GM18499 (cell line): ENCODE measurements around the gene IFI27L2.

Experiments used
- ATAC-seq: cut with Tn5 transposase; IDR thresholded peaks from one replicate; pipeline ENCODE4 v1.9.1; 2021; ENCODE audit warnings: moderate number of reproducible peaks; ENCODE audit not compliant: insufficient read depth, unreplicated experiment

IFI27L2 gene

GRCh38 chr14:94153750-94154342 lies 24.4 kb upstream of the IFI27L2 start:
- ATAC-seq, result no peak

GRCh38 chr14:94152676-94153075 lies 23.3 kb upstream of the IFI27L2 start:
- no peak for ATAC-seq

- ATAC-seq, result no peak
Measured at GRCh38 chr14:94145902-94146527, 16.6 kb upstream of the IFI27L2 start.

DNA sequence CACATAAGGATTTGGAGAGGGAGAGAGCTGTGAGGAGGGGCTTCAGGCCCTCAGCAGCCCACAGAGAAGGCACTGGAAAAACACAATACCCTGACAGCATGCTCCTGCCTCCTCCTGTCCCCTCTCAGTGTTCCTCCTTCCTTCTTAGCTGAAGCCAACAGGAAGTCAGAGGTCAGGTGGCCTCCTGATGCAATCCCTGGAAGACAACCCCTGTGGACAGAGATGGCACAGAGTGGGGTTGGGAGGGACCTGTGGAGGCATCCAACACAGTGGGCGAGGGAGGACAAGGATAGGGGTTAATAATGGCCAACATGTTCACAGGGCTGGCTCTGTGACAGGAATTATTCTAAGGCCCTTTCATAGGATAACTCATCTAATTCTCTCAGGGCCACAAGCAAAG lies 15.4 kb upstream of the IFI27L2 start:
- ATAC-seq, result no peak

- ATAC-seq, result no peak
Measured at GRCh38 chr14:94143711-94144110, 14.3 kb upstream of the IFI27L2 start.

- no peak for ATAC-seq
Measured at GRCh38 chr14:94143239-94143638, 13.8 kb upstream of the IFI27L2 start.

- ATAC-seq, result no peak
Measured at GRCh38 chr14:94142836-94143235, 13.4 kb upstream of the IFI27L2 start.

- ATAC-seq, result no peak
Measured at GRCh38 chr14:94142247-94142646, 12.8 kb upstream of the IFI27L2 start.

GRCh38 chr14:94139421-94139820 lies 10.0 kb upstream of the IFI27L2 start:
- ATAC-seq, result no peak

DNA sequence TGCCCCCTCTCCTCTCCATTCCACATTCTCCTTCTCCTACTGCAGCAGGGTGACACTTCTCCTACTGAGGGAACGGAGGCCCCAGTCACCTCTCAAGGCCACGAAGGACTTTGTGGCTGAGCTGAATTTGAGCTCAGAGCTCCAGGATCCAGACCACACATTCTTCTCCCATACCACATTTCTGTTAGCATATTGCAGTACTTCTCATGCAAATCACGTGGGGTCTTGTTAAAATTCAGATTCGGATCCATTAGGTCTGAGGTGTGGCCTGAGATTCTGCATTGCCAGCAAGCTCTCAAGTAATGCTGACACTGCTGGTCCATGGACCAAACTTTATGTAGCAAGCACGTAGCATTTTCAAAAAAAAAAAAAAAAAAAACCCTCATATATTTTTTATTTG lies 9.6 kb upstream of the IFI27L2 start:
- no peak for ATAC-seq

- no peak for ATAC-seq
Measured at GRCh38 chr14:94138251-94138650, 8.8 kb upstream of the IFI27L2 start.

DNA sequence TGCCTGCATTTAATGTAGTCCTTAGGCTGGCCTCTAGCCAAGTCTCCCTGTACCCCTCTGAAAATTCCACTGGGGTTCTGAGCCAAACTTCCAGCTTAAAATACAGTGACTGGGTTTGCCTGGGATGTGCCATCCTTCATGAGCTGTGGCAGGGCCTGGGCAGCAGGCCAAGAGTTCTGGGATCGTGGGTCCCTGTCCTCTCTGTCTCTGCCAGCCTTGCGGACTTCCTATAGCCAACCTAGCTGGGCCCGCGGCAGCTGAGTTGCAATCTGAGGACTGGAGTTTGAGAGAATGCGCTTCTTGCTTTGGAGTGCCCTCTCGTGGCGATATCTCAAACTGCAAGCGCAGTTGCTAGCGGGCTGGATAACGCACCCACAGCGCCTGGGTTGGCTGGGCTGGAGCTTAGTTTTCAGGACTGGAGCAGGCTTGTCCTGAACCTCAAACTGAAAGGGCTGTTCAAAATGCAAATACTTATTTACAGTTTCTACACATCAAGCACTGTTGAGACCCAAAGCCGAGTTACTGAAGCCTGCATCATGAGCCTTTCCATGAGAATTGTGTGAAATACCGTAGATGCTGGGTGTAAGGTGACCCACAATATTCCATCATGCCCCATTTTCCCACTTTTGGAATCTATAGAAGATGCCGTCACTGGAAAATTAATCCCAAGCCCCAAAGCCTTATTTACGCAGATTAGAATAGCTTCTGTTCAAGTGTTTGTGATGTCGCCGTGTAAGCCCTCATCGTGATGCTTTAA lies 7.3 kb upstream of the IFI27L2 start:
- ATAC-seq, result no peak

- ATAC-seq, result no peak
Measured at GRCh38 chr14:94135476-94135875, 6.1 kb upstream of the IFI27L2 start.

GRCh38 chr14:94132285-94132887 lies 3.0 kb upstream of the IFI27L2 start:
- no peak for ATAC-seq

GRCh38 chr14:94129758-94130414 lies 482 bp upstream of the IFI27L2 start:
- ATAC-seq, result no peak

DNA sequence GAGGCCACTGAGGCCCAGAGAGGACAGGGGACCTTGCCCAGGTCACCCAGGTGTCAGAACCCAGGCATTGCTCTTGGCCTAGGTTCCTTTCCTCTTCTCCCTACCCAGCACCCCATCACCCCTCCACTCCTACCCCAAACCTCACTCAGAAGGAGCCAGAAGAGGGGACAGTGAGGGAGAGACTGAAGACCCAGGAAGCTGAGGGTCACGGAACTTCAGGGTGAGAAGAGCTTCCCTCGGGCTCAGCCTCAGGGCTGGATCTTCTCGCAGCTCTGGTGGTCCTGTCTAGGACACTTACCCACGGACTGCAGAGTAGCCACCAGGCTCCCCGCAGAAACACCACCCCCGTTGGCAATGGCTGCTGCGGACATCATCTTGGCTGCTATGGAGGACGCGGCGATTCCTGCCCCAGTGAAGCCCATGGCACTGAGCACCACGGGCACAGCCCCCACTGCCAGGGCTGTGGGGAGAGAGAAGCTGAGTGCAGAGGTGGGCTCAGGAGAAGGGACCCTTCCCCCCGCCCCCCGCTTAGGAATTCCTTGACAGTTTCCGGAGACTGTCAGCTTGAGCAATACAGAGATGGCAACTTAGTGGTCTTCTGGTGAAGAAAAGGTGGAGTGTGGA lies 1.1 kb downstream of the IFI27L2 start:
- no peak for ATAC-seq

DNA sequence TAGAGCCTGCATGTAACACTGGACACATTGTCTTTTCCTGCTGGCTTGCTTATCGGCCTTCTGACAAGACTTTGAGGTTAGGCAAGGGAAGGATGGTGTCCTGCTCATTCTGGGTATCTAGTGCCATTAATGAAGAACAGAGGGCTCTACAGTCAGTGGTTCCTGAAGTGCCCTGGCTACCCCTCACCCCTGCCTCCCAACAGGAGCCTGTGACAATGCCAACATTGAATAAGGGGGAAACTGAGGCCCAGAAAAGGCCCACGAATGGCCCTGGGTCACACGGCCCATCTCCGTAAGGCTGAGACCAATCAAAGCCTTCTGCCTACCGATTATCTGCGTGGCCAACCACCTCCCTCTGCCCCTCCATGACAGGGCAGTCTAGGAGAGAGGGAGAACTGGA lies 2.1 kb downstream of the IFI27L2 start:
- no peak for ATAC-seq

DNA sequence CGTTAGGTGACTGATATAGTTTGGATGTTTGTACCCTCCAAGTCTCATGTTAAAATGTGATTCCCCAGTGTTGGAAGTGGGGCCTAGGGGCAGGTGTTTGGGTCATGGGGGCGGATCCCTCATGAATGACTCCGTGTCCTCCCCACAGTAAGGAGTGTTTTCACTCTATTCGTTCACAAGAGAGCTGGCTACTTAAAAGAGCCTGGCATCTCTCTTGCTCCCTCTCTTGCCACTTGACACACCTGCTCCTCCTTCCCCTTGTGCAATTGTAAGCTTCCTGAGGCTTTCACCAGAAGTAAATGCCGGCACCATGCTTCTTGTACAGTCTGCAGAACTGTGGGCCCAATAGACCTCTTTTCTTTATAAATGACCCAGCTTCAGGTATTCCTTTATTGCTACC lies 2.6 kb downstream of the IFI27L2 start:
- no peak for ATAC-seq

- ATAC-seq, result no peak
Measured at GRCh38 chr14:94126419-94126677, 3.1 kb downstream of the IFI27L2 start.

GRCh38 chr14:94125659-94126418 lies 3.6 kb downstream of the IFI27L2 start:
- ATAC-seq, result no peak
